ENCODE measurements around the gene LIMD2. TPM values are rescaled to one million over a fixed set of nuclear protein-coding genes. Genes with fewer than 3 reads are reported as not detected.

Gene LIMD2
- polyA plus RNA-seq, 3 donors, result 315 to 631 (median 334) TPM

DNA sequence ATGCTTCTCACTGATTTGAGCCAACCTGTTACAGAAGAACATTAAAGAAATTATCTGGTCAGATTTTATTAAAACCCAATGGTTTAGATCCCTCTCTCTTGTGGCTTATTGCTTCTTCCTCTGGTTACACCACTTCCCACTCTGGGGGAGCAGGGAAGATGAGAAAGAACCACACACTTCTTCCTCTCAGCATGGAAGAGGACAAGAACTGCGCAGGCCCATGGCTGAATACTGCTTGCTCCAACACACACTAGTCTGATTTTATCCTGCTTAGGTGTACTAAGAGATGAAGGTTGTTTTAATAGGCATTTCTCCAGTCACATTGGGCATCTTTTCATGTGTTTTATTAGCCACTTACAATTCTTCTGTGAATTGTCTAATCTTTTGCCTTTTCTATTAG, 50.1 kb downstream of the LIMD2 start:
- Mint-ChIP-seq H3K4me1 (peaks cover 91% of the 10 kb centered on the region), H3K4me3 (peak overlapping the region in 1 of 2 donors; percentile 20), H3K27ac (peak overlapping the region; percentile 7 to 88 (median 75)), H3K9me3 (no peaks in the 10 kb centered on the region), H3K36me3 (peaks cover 69 to 83% of the 10 kb centered on the region in 2 donors), H3K27me3 (ENCODE audit: low read depth in 3 of 3) (peaks cover 0 to 2% (median 1%) of the 10 kb centered on the region in 3 donors)
- Histone ChIP-seq H3K27me3 (ENCODE audit: control insufficient read depth in 2 of 2, insufficient read depth in 2 of 2, low read length in 2 of 2) (no peaks in the 10 kb centered on the region), H3K36me3 (replicated peaks in 1 of 2; ENCODE audit: control insufficient read depth in 1 of 2, insufficient read depth in 2 of 2, low read length in 2 of 2) (peaks cover 39 to 66% of the 10 kb centered on the region in 2 donors), H3K9me3 (replicated peaks in 1 of 2; ENCODE audit: control insufficient read depth in 1 of 2, insufficient read depth in 1 of 2, low read length in 2 of 2) (no peaks in the 10 kb centered on the region), H3K4me2 (replicated peaks; ENCODE audit: extremely low read depth, low read length, poor library complexity, severe bottlenecking) (peak overlapping the region; percentile 60), H3K9ac (ENCODE audit: insufficient read depth, low read length, poor library complexity, severe bottlenecking) (no peak overlapping the region), H3K4me1 (ENCODE audit: control insufficient read depth in 1 of 2, insufficient read depth in 2 of 2, low read length in 2 of 2) (peaks cover 83 to 93% of the 10 kb centered on the region in 2 donors), H3K4me3 (replicated peaks in 1 of 3; ENCODE audit: low read depth in 2 of 3, low read length in 3 of 3) (peak overlapping the region in 1 of 3 experiments; percentile 49), H4K20me1 (ENCODE audit: insufficient read depth, low read length) (peaks cover 45% of the 10 kb centered on the region), H3K79me2 (ENCODE audit: insufficient read depth, low read length) (peaks cover 70% of the 10 kb centered on the region), H3K27ac (ENCODE audit: low read depth in 1 of 2, low read length in 2 of 2) (peak overlapping the region in 1 of 2 donors; percentile 50), H2AFZ (ENCODE audit: insufficient read depth, low read depth, low read length, poor library complexity, severe bottlenecking) (no peak overlapping the region)
- intact Hi-C loops (cut with micrococcal nuclease), result loop anchor here in 1 of 2 donors (5.0 kb wide), 1 partner anchor 47 kb away; no protein-coding TSS in a partner anchor
- peak; percentile 37 to 63 (median 56) for DNase-seq
- WGBS (ENCODE audit: insufficient coverage), result no CpG with 5 or more reads among the region's 1 CpG
- TF ChIP-seq, protein P1, sequence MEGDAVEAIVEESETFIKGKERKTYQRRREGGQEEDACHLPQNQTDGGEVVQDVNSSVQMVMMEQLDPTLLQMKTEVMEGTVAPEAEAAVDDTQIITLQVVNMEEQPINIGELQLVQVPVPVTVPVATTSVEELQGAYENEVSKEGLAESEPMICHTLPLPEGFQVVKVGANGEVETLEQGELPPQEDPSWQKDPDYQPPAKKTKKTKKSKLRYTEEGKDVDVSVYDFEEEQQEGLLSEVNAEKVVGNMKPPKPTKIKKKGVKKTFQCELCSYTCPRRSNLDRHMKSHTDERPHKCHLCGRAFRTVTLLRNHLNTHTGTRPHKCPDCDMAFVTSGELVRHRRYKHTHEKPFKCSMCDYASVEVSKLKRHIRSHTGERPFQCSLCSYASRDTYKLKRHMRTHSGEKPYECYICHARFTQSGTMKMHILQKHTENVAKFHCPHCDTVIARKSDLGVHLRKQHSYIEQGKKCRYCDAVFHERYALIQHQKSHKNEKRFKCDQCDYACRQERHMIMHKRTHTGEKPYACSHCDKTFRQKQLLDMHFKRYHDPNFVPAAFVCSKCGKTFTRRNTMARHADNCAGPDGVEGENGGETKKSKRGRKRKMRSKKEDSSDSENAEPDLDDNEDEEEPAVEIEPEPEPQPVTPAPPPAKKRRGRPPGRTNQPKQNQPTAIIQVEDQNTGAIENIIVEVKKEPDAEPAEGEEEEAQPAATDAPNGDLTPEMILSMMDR (IDR thresholded peaks at IDR 0.05), result no peak

DNA sequence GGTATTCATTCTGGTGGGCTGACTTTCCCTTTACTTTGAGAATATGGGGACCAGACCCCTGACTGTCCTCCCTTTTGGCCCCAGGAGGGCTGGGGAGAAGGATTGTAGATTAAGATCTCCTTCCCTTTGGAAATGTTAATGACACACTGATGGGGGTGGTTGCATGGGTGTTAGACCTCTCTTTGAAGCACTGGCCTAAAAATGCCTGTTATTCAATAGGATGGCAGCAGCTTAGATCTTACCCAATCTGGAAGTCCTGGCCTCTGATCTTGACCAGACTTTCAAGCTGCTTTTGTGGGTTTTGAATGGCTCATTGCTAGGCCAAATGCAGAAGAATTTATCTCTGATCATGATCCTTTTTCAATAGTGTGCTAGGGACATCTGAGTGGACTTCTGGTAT, 52.0 kb downstream of the LIMD2 start:
- H3K4me2 ChIP-seq (replicated peaks; ENCODE audit: extremely low read depth, low read length, poor library complexity, severe bottlenecking), result no peak overlapping the region
- H3K36me3 Mint-ChIP-seq, result peaks cover 60 to 76% of the 10 kb centered on the region in 2 donors
- H4K20me1 ChIP-seq (ENCODE audit: insufficient read depth, low read length), result peaks cover 36% of the 10 kb centered on the region
- no peaks in the 10 kb centered on the region for H3K9me3 ChIP-seq (replicated peaks in 1 of 2; ENCODE audit: control insufficient read depth in 1 of 2, insufficient read depth in 1 of 2, low read length in 2 of 2)
- intact Hi-C loops (cut with micrococcal nuclease), result no loop called here
- H3K36me3 ChIP-seq (replicated peaks in 1 of 2; ENCODE audit: control insufficient read depth in 1 of 2, insufficient read depth in 2 of 2, low read length in 2 of 2), result peaks cover 29 to 50% of the 10 kb centered on the region in 2 donors
- H3K27ac ChIP-seq (ENCODE audit: low read depth in 1 of 2, low read length in 2 of 2), result peak overlapping the region in 1 of 2 donors; percentile 92
- TF ChIP-seq, protein P1 (IDR thresholded peaks at IDR 0.05), result no peak
- DNase-seq, result no peak
- peak overlapping the region in 5 of 7 donors; percentile 9 to 92 (median 71) for H3K27ac Mint-ChIP-seq
- H3K9me3 Mint-ChIP-seq, result no peaks in the 10 kb centered on the region
- no peaks in the 10 kb centered on the region for H3K27me3 ChIP-seq (ENCODE audit: control insufficient read depth in 2 of 2, insufficient read depth in 2 of 2, low read length in 2 of 2)
- peak overlapping the region in 1 of 3 experiments; percentile 36 for H3K4me3 ChIP-seq (replicated peaks in 1 of 3; ENCODE audit: low read depth in 2 of 3, low read length in 3 of 3)
- no peak overlapping the region for H3K9ac ChIP-seq (ENCODE audit: insufficient read depth, low read length, poor library complexity, severe bottlenecking)
- no peak overlapping the region for H3K4me3 Mint-ChIP-seq
- H3K4me1 ChIP-seq (ENCODE audit: control insufficient read depth in 1 of 2, insufficient read depth in 2 of 2, low read length in 2 of 2), result peaks cover 92 to 100% of the 10 kb centered on the region in 2 donors
- no peak overlapping the region for H2AFZ ChIP-seq (ENCODE audit: insufficient read depth, low read depth, low read length, poor library complexity, severe bottlenecking)
- peaks cover 79% of the 10 kb centered on the region for H3K79me2 ChIP-seq (ENCODE audit: insufficient read depth, low read length)
- H3K4me1 Mint-ChIP-seq, result peaks cover 96% of the 10 kb centered on the region
- H3K27me3 Mint-ChIP-seq (ENCODE audit: low read depth in 3 of 3), result peaks cover 0 to 2% (median 1%) of the 10 kb centered on the region in 3 donors
